Mesenchymal stem cell (in vitro differentiated cells and primary cell): ENCODE data around the gene RNASEL.
A peak's percentile ranks its signal among the peaks of the same experiment; 100 is the strongest.
"Not testable (repeated sequence)": the region's sequence is repeated elsewhere in the genome, so short reads cannot be mapped to it uniquely, and the experiment has no call there.

Experiments
- DNase-seq: peaks from one replicate; pipeline ENCODE4 v3.0.0-alpha.2; 2013
- H2AFZ ChIP-seq: one replicate; pipeline ENCODE4 v1.6.1; 2013; ENCODE audit warnings: low read depth, mild to moderate bottlenecking, control low read depth, inconsistent platforms, low read length, moderate library complexity
- H2AK5ac ChIP-seq: 2 replicates; pipeline ENCODE4 v1.6.1; 2013; ENCODE audit warnings: low read length, moderate library complexity, mild to moderate bottlenecking, inconsistent platforms; ENCODE audit not compliant: severe bottlenecking
- H2BK120ac ChIP-seq: one replicate; pipeline ENCODE4 v1.6.1; 2013; ENCODE audit warnings: low read depth, mild to moderate bottlenecking, inconsistent platforms, low read length, moderate library complexity
- H2BK12ac ChIP-seq, 2 experiments: one replicate each; pipeline ENCODE4 v1.6.1; 2013; ENCODE audit warnings: inconsistent platforms in 2 of 2, low read length in 2 of 2, mild to moderate bottlenecking in 2 of 2, moderate library complexity in 2 of 2, control low read depth in 1 of 2
- H2BK15ac ChIP-seq: one replicate; pipeline ENCODE4 v1.6.1; 2013; ENCODE audit warnings: mild to moderate bottlenecking, low read depth, inconsistent platforms; ENCODE audit not compliant: poor library complexity, severe bottlenecking
- H2BK5ac ChIP-seq: 2 replicates; pipeline ENCODE4 v1.6.1; 2013; ENCODE audit warnings: low read depth, mild to moderate bottlenecking, low read length, control low read depth, inconsistent platforms; ENCODE audit not compliant: poor library complexity, severe bottlenecking
- H3K14ac ChIP-seq, 2 experiments: one replicate each; pipeline ENCODE4 v1.6.1; 2013; ENCODE audit warnings: inconsistent platforms in 2 of 2, low read length in 2 of 2, control low read depth in 1 of 2, mild to moderate bottlenecking in 1 of 2, moderate library complexity in 1 of 2
- H3K18ac ChIP-seq, 2 experiments: one replicate each; pipeline ENCODE4 v1.6.1; 2013; ENCODE audit warnings: inconsistent platforms in 2 of 2, low read length in 2 of 2, control low read depth in 1 of 2, low read depth in 1 of 2, mild to moderate bottlenecking in 1 of 2
- H3K23ac ChIP-seq, 2 experiments: one replicate each; pipeline ENCODE4 v1.6.1; 2013; ENCODE audit warnings: inconsistent platforms in 2 of 2, low read length in 2 of 2, mild to moderate bottlenecking in 2 of 2, moderate library complexity in 2 of 2, control low read depth in 1 of 2
- H3K27ac ChIP-seq: 2 replicates; pipeline ENCODE4 v1.5.1; 2013; ENCODE audit warnings: mild to moderate bottlenecking, moderate library complexity, low read length, control low read depth, inconsistent platforms; ENCODE audit not compliant: poor library complexity, severe bottlenecking
- H3K27me3 ChIP-seq, 2 experiments: 2 replicates each; pipeline versions ENCODE4 v1.6.1 to v1.7.0; 2013; ENCODE audit warnings: low read length in 2 of 2, mild to moderate bottlenecking in 2 of 2, moderate library complexity in 2 of 2, control low read depth in 1 of 2, inconsistent platforms in 1 of 2; ENCODE audit not compliant: control insufficient read depth in 1 of 2, insufficient read depth in 1 of 2
- H3K36me3 ChIP-seq, 2 experiments: 2 replicates each; pipeline versions ENCODE4 v1.6.1 to v1.7.0; 2013; ENCODE audit warnings: low read length in 2 of 2, control low read depth in 1 of 2, inconsistent platforms in 1 of 2, low read depth in 1 of 2, mild to moderate bottlenecking in 1 of 2; ENCODE audit not compliant: insufficient read depth in 2 of 2, control insufficient read depth in 1 of 2
- H3K4ac ChIP-seq, 2 experiments: one replicate each; pipeline ENCODE4 v1.6.1; 2013; ENCODE audit warnings: inconsistent platforms in 2 of 2, low read length in 2 of 2, mild to moderate bottlenecking in 2 of 2, moderate library complexity in 2 of 2, control low read depth in 1 of 2, low read depth in 1 of 2
- H3K4me1 ChIP-seq: 2 replicates; pipeline ENCODE4 v1.6.1; 2013; ENCODE audit warnings: low read depth, low read length, control low read depth; ENCODE audit not compliant: control insufficient read depth, insufficient read depth
- H3K4me2 ChIP-seq: 2 replicates; pipeline ENCODE4 v1.6.1; 2013; ENCODE audit warnings: low read length, mild to moderate bottlenecking, inconsistent platforms; ENCODE audit not compliant: poor library complexity, severe bottlenecking
- H3K4me3 ChIP-seq, 2 experiments: 2 replicates each; pipeline versions ENCODE4 v1.5.1 to v1.7.0; 2013; ENCODE audit warnings: low read length in 2 of 2, mild to moderate bottlenecking in 2 of 2, control low read depth in 1 of 2, low read depth in 1 of 2; ENCODE audit not compliant: insufficient read depth in 1 of 2
- H3K79me1 ChIP-seq: replicated peaks from 2 replicates; pipeline ENCODE4 v1.6.1; 2013; ENCODE audit warnings: mild to moderate bottlenecking, control low read depth, low read length, inconsistent platforms; ENCODE audit not compliant: poor library complexity, severe bottlenecking
- H3K9ac ChIP-seq: 2 replicates; pipeline ENCODE4 v1.7.0; 2013; ENCODE audit warnings: mild to moderate bottlenecking, low read length, moderate library complexity
- H3K9me3 ChIP-seq: 2 replicates; pipeline ENCODE4 v1.7.0; 2013; ENCODE audit warnings: mild to moderate bottlenecking, low read length; ENCODE audit not compliant: control insufficient read depth
- H4K8ac ChIP-seq: one replicate; pipeline ENCODE4 v1.6.1; 2013; ENCODE audit warnings: inconsistent platforms, mild to moderate bottlenecking, low read length, moderate library complexity
- H4K91ac ChIP-seq: one replicate; pipeline ENCODE4 v1.6.1; 2013; ENCODE audit warnings: mild to moderate bottlenecking, low read length, inconsistent platforms
- WGBS: methylation state at CpG from one replicate; pipeline ENCODE4 v1.1.7; 2013; ENCODE audit warnings: mixed read lengths; 5-methylcytosine and 5-hydroxymethylcytosine counted together

RNASEL gene

DNA sequence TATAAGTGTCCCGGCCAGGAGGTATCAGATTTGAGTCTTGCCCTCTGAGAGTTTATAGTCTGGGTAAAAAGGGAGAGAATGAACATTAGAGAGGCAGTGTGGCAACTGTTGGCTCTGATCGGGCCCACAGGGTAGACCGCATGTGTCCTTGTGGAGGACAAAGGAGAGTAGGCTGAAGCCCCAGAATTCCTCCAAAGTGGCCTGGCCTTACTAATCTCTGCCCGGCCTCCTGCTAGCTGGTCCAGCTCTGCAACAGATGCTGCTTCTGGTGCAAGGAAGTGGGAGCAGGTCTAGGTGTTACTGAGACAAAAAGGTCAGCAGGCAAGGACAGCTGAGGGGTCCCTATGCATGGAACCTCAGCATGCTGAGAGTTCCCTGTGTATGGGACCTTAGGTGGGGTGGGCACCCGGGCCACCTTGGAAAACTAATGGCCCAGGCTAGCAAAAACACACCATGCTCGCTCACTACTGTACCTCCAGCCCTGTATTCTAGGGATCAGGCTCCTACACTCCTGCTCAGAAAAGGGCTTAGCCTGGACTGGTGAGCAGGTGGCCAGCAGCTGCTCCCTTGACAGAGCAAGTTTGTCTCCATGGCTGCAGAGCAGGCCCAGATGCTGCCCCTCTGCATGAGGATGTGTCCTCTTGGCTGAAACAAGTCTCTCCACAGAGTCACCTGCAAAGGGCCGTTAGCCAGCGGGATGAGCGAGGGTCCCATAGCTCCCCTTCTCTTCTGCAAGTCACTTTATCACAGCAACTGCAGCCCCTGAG lies 45.4 kb upstream of the RNASEL start:
- DNase-seq: no peak
- Histone ChIP-seq H3K27me3 (peaks cover 7 to 13% of the 10 kb centered on the region in 2 experiments), H3K27ac (no peak overlapping the region), H3K4me2 (no peak overlapping the region), H3K79me1 (no peaks in the 10 kb centered on the region), H3K14ac (peak overlapping the region in 1 of 2 experiments; percentile 62), H3K18ac (no peak overlapping the region), H3K9ac (no peak overlapping the region), H3K4me1 (peaks cover 3% of the 10 kb centered on the region), H2BK5ac (no peak overlapping the region), H2BK12ac (peak overlapping the region in 1 of 2 experiments; percentile 57), H2BK120ac (no peak overlapping the region), H2AFZ (no peak overlapping the region), H3K23ac (no peak overlapping the region), H3K9me3 (no peaks in the 10 kb centered on the region), H3K4me3 (no peak overlapping the region), H3K36me3 (no peaks in the 10 kb centered on the region), H4K91ac (peak overlapping the region; percentile 34), H2AK5ac (no peak overlapping the region), H3K4ac (peak overlapping the region; percentile 53 to 71), H4K8ac (peak overlapping the region; percentile 69), H2BK15ac (no peak overlapping the region)
- 93% methylated on average over 9 of the region's 9 CpGs for WGBS

DNA sequence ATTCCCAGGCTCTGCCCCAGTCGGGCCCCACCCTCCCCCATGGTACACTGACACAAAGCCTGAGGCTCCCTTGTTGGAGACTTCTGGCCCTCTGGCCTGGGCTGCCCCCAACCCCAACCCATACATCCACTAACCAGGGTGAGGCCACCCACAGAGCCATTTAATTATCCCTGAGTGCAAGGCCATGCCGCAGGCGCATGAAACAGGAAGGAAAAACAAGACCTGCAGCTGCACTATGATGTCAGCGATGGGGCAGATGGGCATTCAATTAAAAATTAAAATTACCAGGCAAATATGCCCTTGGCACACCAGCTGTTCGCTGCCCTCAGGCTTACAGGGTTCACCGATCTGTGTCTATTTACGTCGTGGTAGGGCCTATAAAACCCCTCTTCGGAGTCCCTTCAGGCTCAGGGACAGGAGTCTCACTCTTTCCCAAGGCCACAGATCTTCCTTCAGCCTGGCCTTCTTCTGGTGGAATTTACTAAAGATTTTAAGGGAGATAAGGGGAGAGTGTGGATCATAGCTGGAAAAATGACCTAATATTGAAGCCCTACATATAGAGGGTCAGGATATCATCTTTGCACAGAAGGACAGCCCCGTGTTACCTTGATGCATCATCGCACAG lies 44.7 kb upstream of the RNASEL start:
- no peaks in the 10 kb centered on the region for H3K79me1 ChIP-seq
- H2BK5ac ChIP-seq: no peak overlapping the region
- no peak overlapping the region for H3K14ac ChIP-seq
- no peak overlapping the region for H3K4me2 ChIP-seq
- no peak overlapping the region for H3K9ac ChIP-seq
- H2AFZ ChIP-seq: no peak overlapping the region
- peak overlapping the region; percentile 38 to 66 for H2BK12ac ChIP-seq
- H3K4ac ChIP-seq: peak overlapping the region in 1 of 2 experiments; percentile 35
- H3K4me3 ChIP-seq: no peak overlapping the region
- H4K91ac ChIP-seq: no peak overlapping the region
- no peak overlapping the region for H2BK120ac ChIP-seq
- no peak overlapping the region for H3K23ac ChIP-seq
- H3K36me3 ChIP-seq: no peaks in the 10 kb centered on the region
- H3K4me1 ChIP-seq: peaks cover 3% of the 10 kb centered on the region
- no peak overlapping the region for H2AK5ac ChIP-seq
- H3K27me3 ChIP-seq: peaks cover 7 to 9% of the 10 kb centered on the region in 2 experiments
- DNase-seq: no peak
- no peak overlapping the region for H4K8ac ChIP-seq
- no peaks in the 10 kb centered on the region for H3K9me3 ChIP-seq
- peak overlapping the region; percentile 33 to 42 for H3K18ac ChIP-seq
- peak overlapping the region; percentile 48 for H2BK15ac ChIP-seq
- 76% methylated on average over 11 of the region's 11 CpGs for WGBS
- H3K27ac ChIP-seq: no peak overlapping the region

DNA sequence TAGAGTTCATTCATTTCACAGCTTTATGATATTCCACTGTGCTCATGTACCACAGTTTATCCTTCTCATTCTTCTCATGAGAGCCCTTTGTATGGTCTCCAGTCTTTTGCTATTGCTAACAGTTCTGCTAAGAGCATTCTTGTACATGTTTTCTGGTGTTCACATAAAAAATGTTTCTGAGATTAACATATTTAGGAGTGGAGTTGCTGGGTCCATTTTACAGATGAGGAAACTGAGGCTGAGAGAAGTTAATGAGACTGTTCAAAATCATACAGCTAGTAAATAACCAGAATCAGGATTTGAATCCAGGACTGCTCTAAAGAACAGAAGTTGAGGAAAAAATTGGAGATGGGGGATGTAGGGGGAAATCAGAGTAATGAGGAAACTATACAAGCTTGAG lies 44.0 kb upstream of the RNASEL start:
- H2BK120ac ChIP-seq: no peak overlapping the region
- no peak overlapping the region for H4K8ac ChIP-seq
- no peaks in the 10 kb centered on the region for H3K9me3 ChIP-seq
- no peak overlapping the region for H4K91ac ChIP-seq
- no peaks in the 10 kb centered on the region for H3K79me1 ChIP-seq
- DNase-seq: no peak
- H2BK5ac ChIP-seq: no peak overlapping the region
- H3K9ac ChIP-seq: no peak overlapping the region
- no peak overlapping the region for H3K4me2 ChIP-seq
- no peak overlapping the region for H2BK15ac ChIP-seq
- H2AK5ac ChIP-seq: no peak overlapping the region
- no peak overlapping the region for H3K4me3 ChIP-seq
- H3K36me3 ChIP-seq: no peaks in the 10 kb centered on the region
- H2AFZ ChIP-seq: no peak overlapping the region
- peaks cover 7 to 9% of the 10 kb centered on the region in 2 experiments for H3K27me3 ChIP-seq
- H3K4me1 ChIP-seq: peaks cover 3% of the 10 kb centered on the region
- H3K4ac ChIP-seq: no peak overlapping the region
- no peak overlapping the region for H3K14ac ChIP-seq
- H2BK12ac ChIP-seq: peak overlapping the region in 1 of 2 experiments; percentile 54
- H3K18ac ChIP-seq: no peak overlapping the region
- H3K23ac ChIP-seq: no peak overlapping the region
- no peak overlapping the region for H3K27ac ChIP-seq

DNA sequence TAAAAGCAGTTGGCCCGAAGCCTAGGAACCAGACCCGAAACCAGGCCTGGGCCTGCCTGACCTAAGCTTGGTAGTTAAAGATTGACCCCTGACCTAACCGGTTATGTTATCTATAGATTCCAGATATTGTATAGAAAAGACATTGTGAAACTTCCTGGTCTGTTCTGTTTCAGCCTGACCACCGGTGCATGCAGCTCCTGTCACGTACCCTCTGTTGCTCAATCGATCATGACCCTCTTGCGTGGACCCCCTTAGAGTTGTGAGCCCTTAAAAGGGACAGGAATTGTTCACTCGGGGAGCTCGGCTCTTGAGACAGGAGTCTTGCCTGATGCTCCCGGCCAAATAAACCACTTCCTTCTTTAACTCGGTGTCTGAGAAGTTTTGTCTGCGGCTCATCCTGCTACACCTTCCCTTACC lies 43.4 kb upstream of the RNASEL start:
- DNase-seq, H3K27ac ChIP-seq, H3K18ac ChIP-seq, H3K9me3 ChIP-seq, H3K9ac ChIP-seq, H4K8ac ChIP-seq, H2BK120ac ChIP-seq, H3K27me3 ChIP-seq, H3K4me2 ChIP-seq, H4K91ac ChIP-seq, H2AFZ ChIP-seq, H3K23ac ChIP-seq, H2AK5ac ChIP-seq, H2BK5ac ChIP-seq, H3K4me1 ChIP-seq, H3K79me1 ChIP-seq, H3K4me3 ChIP-seq, H3K36me3 ChIP-seq, H3K14ac ChIP-seq, H2BK12ac ChIP-seq, H2BK15ac ChIP-seq, H3K4ac ChIP-seq: not testable (repeated sequence)
- WGBS: 11% methylated on average over 8 of the region's 12 CpGs
